GM18907 (cell line): ENCODE data around the gene CCDC71.

Source experiments
- ATAC-seq: cut with Tn5 transposase; IDR thresholded peaks from one replicate; pipeline ENCODE4 v1.9.1; 2021; ENCODE audit warnings: mild to moderate bottlenecking, moderate library complexity; ENCODE audit not compliant: unreplicated experiment

CCDC71 gene

GRCh38 chr3:49165771-49166751, at the start of gene CCDC71:
Gene CCDC71 (minus strand): TSS chr3:49166331. CDS start chr3:49164208, 2,123 bp downstream.
- ATAC-seq = peak; percentile 73

GRCh38 chr3:49213998-49214397, 47.9 kb upstream of the CCDC71 start:
- ATAC-seq = no peak

- no peak for ATAC-seq
Observed at GRCh38 chr3:49213541-49213943, 47.4 kb upstream of the CCDC71 start.

GRCh38 chr3:49199900-49200281, 33.8 kb upstream of the CCDC71 start:
- no peak for ATAC-seq

GRCh38 chr3:49199239-49199899, 33.2 kb upstream of the CCDC71 start:
- no peak for ATAC-seq

- no peak for ATAC-seq
Observed at GRCh38 chr3:49198611-49199230, 32.6 kb upstream of the CCDC71 start.

GRCh38 chr3:49198161-49198560, 32.0 kb upstream of the CCDC71 start:
- ATAC-seq = no peak

GRCh38 chr3:49191741-49192140, 25.6 kb upstream of the CCDC71 start:
- no peak for ATAC-seq

- no peak for ATAC-seq
Observed at GRCh38 chr3:49183873-49184272, 17.7 kb upstream of the CCDC71 start.

GRCh38 chr3:49182682-49183081, 16.6 kb upstream of the CCDC71 start:
- ATAC-seq = no peak

- ATAC-seq = no peak
Observed at GRCh38 chr3:49181351-49181750, 15.2 kb upstream of the CCDC71 start.

GRCh38 chr3:49180116-49180515, 14.0 kb upstream of the CCDC71 start:
- no peak for ATAC-seq

GRCh38 chr3:49177073-49177472, 10.9 kb upstream of the CCDC71 start:
- ATAC-seq = no peak

GRCh38 chr3:49175530-49175929, 9.4 kb upstream of the CCDC71 start:
- ATAC-seq = no peak

- no peak for ATAC-seq
Observed at GRCh38 chr3:49174397-49174985, 8.4 kb upstream of the CCDC71 start.

- ATAC-seq = no peak
Observed at GRCh38 chr3:49173792-49174170, 7.7 kb upstream of the CCDC71 start.

GRCh38 chr3:49173116-49173791, 7.1 kb upstream of the CCDC71 start:
- no peak for ATAC-seq

GRCh38 chr3:49172551-49173041, 6.5 kb upstream of the CCDC71 start:
- ATAC-seq = no peak

GRCh38 chr3:49171775-49172500, 5.8 kb upstream of the CCDC71 start:
- no peak for ATAC-seq
